Effector memory CD4-positive, alpha-beta T cell (primary cell): Measurements from ENCODE around the gene RNF213.

Source experiments
- DNase-seq, 3 donors: peaks; one replicate each; pipeline ENCODE4 v3.0.0-alpha.2; 2020
- H3K27ac ChIP-seq: 2 replicates; pipeline ENCODE4 v1.7.0; 2013; ENCODE audit warnings: mild to moderate bottlenecking, low read length, moderate library complexity; ENCODE audit not compliant: insufficient read depth, poor library complexity, severe bottlenecking
- H3K27me3 ChIP-seq: replicated peaks from 2 replicates; pipeline ENCODE4 v1.7.0; 2013; ENCODE audit warnings: mild to moderate bottlenecking, low read length; ENCODE audit not compliant: insufficient read depth, control insufficient read depth, poor library complexity, severe bottlenecking
- H3K36me3 ChIP-seq: 2 replicates; pipeline ENCODE4 v1.7.0; 2013; ENCODE audit warnings: mild to moderate bottlenecking, low read length, moderate library complexity; ENCODE audit not compliant: control insufficient read depth, insufficient read depth
- H3K4me1 ChIP-seq: 2 replicates; pipeline ENCODE4 v1.7.0; 2013; ENCODE audit warnings: low read length, mild to moderate bottlenecking; ENCODE audit not compliant: control insufficient read depth, insufficient read depth, poor library complexity, severe bottlenecking
- H3K4me3 ChIP-seq: 2 replicates; pipeline ENCODE4 v1.7.0; 2013; ENCODE audit warnings: low read length, low read depth, mild to moderate bottlenecking; ENCODE audit not compliant: insufficient read depth, poor library complexity, severe bottlenecking
- H3K9me3 ChIP-seq: 2 replicates; pipeline ENCODE4 v1.7.0; 2013; ENCODE audit warnings: mild to moderate bottlenecking, low read length, moderate library complexity; ENCODE audit not compliant: control insufficient read depth

RNF213 gene

GRCh38 chr17:80442323-80442659, 181.6 kb downstream of the RNF213 start:
- Histone ChIP-seq H3K4me3 (no peak overlapping the region), H3K36me3 (no peaks in the 10 kb centered on the region), H3K27me3 (no peaks in the 10 kb centered on the region), H3K9me3 (no peaks in the 10 kb centered on the region), H3K4me1 (no peaks in the 10 kb centered on the region), H3K27ac (no peak overlapping the region)
- no peak for DNase-seq

GRCh38 chr17:80442764-80443163, 182.1 kb downstream of the RNF213 start:
- no peak overlapping the region for H3K4me3 ChIP-seq
- H3K27ac ChIP-seq, result no peak overlapping the region
- H3K4me1 ChIP-seq, result no peaks in the 10 kb centered on the region
- DNase-seq, result no peak
- H3K36me3 ChIP-seq, result no peaks in the 10 kb centered on the region
- no peaks in the 10 kb centered on the region for H3K9me3 ChIP-seq
- no peaks in the 10 kb centered on the region for H3K27me3 ChIP-seq

- no peak for DNase-seq
- no peak overlapping the region for H3K4me3 ChIP-seq
- no peaks in the 10 kb centered on the region for H3K4me1 ChIP-seq
- H3K27ac ChIP-seq, result no peak overlapping the region
- no peaks in the 10 kb centered on the region for H3K27me3 ChIP-seq
- H3K9me3 ChIP-seq, result no peaks in the 10 kb centered on the region
- no peaks in the 10 kb centered on the region for H3K36me3 ChIP-seq
Observed at GRCh38 chr17:80443498-80443897, 182.8 kb downstream of the RNF213 start.

GRCh38 chr17:80443916-80444643, 183.4 kb downstream of the RNF213 start:
- Histone ChIP-seq H3K36me3 (no peaks in the 10 kb centered on the region), H3K27me3 (no peaks in the 10 kb centered on the region), H3K4me3 (no peak overlapping the region), H3K9me3 (no peaks in the 10 kb centered on the region), H3K4me1 (no peaks in the 10 kb centered on the region), H3K27ac (no peak overlapping the region)
- no peak for DNase-seq

GRCh38 chr17:80444644-80444979, 184.0 kb downstream of the RNF213 start:
- H3K9me3 ChIP-seq, result no peaks in the 10 kb centered on the region
- H3K4me3 ChIP-seq, result no peak overlapping the region
- no peak overlapping the region for H3K27ac ChIP-seq
- H3K4me1 ChIP-seq, result no peaks in the 10 kb centered on the region
- no peaks in the 10 kb centered on the region for H3K27me3 ChIP-seq
- no peak for DNase-seq
- no peaks in the 10 kb centered on the region for H3K36me3 ChIP-seq

- Histone ChIP-seq H3K4me1 (no peaks in the 10 kb centered on the region), H3K27ac (no peak overlapping the region), H3K9me3 (no peaks in the 10 kb centered on the region), H3K27me3 (no peaks in the 10 kb centered on the region), H3K4me3 (no peak overlapping the region), H3K36me3 (no peaks in the 10 kb centered on the region)
- no peak for DNase-seq
Observed at GRCh38 chr17:80445007-80445725, 184.5 kb downstream of the RNF213 start.

- H3K4me1 ChIP-seq, result no peaks in the 10 kb centered on the region
- H3K36me3 ChIP-seq, result no peaks in the 10 kb centered on the region
- no peaks in the 10 kb centered on the region for H3K9me3 ChIP-seq
- H3K27me3 ChIP-seq, result no peaks in the 10 kb centered on the region
- no peak overlapping the region for H3K4me3 ChIP-seq
- no peak for DNase-seq
- no peak overlapping the region for H3K27ac ChIP-seq
Observed at GRCh38 chr17:80445726-80446110, 185.1 kb downstream of the RNF213 start.

GRCh38 chr17:80446645-80447405, 186.2 kb downstream of the RNF213 start:
- DNase-seq, result no peak
- Histone ChIP-seq H3K9me3 (no peaks in the 10 kb centered on the region), H3K4me3 (no peak overlapping the region), H3K4me1 (no peaks in the 10 kb centered on the region), H3K27me3 (no peaks in the 10 kb centered on the region), H3K27ac (no peak overlapping the region), H3K36me3 (no peaks in the 10 kb centered on the region)

- DNase-seq, result no peak
- no peak overlapping the region for H3K27ac ChIP-seq
Observed at GRCh38 chr17:80447790-80448189, 187.1 kb downstream of the RNF213 start.

More at GRCh38 chr17:80447790-80448189, 187.1 kb downstream of the RNF213 start:
- Histone ChIP-seq H3K36me3 (no peaks in the 10 kb centered on the region), H3K9me3 (no peaks in the 10 kb centered on the region), H3K27me3 (no peaks in the 10 kb centered on the region), H3K4me1 (no peaks in the 10 kb centered on the region), H3K4me3 (no peak overlapping the region)
